IPS DF 4.7 (cell line): ENCODE results near the gene SRSF6.
A peak's percentile ranks its signal among the peaks of the same experiment; 100 is the strongest.
"Not testable (repeated sequence)": the region's sequence is repeated elsewhere in the genome, so short reads cannot be mapped to it uniquely, and the experiment has no call there.

Source experiments
- DNase-seq: peaks from one replicate; pipeline ENCODE4 v3.0.0-alpha.2; 2013; ENCODE audit warnings: low spot score; ENCODE audit errors: extremely low read depth

Gene SRSF6

DNA sequence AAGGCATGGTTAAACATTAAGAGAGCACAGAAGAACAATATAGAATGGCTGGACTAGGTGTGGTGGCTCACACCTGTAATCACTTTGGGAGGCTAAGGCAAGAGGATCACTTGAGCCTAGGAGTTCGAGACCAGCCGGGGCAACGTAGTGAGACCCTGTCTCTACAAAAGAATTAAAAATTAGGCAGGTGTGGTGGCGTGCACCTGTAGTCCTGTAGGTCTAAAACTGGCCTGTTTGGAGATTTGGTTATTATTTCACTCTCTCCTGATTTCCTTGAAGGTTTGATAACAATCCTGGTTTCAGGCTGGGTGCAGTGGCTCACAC is 15.6 kb downstream of the SRSF6 start:
- DNase-seq, result no peak

- DNase-seq, result no peak
These were observed 19.5 kb downstream of the SRSF6 start for GRCh38 chr20:43477193-43477592.

DNA sequence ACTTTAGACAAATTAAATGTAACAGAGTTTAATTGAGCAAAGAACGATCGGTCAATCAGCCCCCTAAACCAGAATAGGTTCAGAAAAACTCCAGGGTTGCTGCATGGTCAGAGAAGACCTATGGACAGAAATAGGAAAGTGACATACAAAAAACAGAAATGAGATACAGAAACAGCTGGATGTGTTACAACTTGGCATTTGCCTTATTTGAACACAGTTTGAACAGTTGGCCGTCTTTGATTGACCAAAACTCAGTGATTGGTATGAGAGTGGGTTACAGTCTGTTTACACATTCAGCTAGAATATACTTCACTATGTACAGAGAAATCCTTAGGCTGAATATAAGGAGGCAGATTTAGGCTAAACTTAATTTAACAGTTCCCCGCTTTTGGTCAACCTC is 19.9 kb downstream of the SRSF6 start:
- no peak for DNase-seq

DNA sequence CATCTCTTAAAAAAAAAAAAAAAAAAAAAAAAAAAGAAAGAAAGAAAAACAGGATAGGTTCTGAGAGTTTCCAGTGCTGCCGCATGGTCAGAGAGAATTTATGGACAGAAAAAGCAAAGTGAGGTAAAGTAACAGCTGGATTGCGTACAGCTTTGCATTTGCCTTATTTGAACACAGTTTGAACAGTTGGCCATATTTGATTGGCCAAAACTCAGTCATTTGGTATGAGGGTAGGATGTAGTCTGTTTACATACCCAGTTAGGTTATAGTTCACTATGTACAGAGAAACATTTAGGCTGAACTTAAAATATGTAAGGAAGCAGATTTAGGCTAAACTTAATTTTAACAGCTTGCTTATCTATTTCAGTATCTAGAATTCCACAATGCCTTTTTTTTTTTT is 32.3 kb downstream of the SRSF6 start:
- no peak for DNase-seq

GRCh38 chr20:43492101-43492500 is 34.4 kb downstream of the SRSF6 start:
- DNase-seq, result no peak

DNA sequence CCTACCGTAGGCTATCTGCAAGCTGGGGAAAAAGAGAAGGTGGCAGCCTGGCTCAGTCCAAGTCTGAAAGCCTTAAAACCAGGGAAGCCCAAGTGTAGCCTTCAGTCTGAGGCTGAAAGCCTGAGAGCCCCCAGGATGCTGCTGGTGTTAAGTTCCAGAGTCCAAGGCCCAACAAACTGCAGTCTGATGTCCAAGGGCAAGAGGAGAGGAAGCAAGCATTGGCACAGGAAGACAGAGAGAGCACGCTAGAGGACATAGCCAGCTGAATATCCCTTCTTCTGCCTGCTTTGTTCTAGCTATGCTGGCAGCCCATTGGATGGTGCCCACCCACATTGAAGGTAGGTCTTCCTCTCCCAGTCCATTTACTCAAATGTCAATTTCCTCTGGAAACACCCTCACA is 37.7 kb downstream of the SRSF6 start:
- no peak for DNase-seq

- not testable (repeated sequence) for DNase-seq
These were observed 44.3 kb downstream of the SRSF6 start for GRCh38 chr20:43502021-43502420.

GRCh38 chr20:43506238-43506637 is 48.5 kb downstream of the SRSF6 start:
- no peak for DNase-seq

GRCh38 chr20:43507150-43508080 is 49.7 kb downstream of the SRSF6 start, which contains the start of gene L3MBTL1:
Gene L3MBTL1 (plus strand): TSS chr20:43507697. CDS start chr20:43513504, 5,807 bp downstream.
- no peak for DNase-seq

DNA sequence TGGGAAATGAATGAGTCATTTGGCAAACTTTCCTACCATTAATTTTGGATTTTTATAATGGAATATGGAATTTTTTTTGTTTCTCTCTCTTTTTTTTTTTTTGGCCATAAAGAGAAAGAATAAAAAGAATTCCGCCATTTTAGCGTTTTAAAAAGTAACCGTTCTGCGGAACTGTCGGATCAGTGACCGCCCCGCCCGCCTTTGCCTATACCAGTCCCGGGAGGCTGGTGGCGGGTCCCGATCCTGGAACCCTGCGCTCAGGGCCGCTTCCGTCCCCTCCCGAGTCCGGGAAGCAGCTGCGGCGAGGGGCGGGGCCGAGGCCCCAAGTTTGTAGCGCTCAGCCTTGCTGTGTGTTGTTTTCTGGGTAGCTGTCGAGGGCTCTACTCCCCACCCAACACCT is 50.4 kb downstream of the SRSF6 start:
- no peak for DNase-seq

GRCh38 chr20:43508604-43509040 is 50.9 kb downstream of the SRSF6 start:
- peak; percentile 62 for DNase-seq

- no peak for DNase-seq
These were observed 54.2 kb downstream of the SRSF6 start for GRCh38 chr20:43511879-43512278.

- DNase-seq, result no peak
These were observed 55.8 kb downstream of the SRSF6 start for GRCh38 chr20:43513372-43513930.
